Thyroid gland (tissue), 4 donors: ENCODE data around the gene PARVB.

Source experiments
- CTCF ChIP-seq, 6 experiments: fragments of 200-600 bp in 3 of 6; fragments of 450-650 bp in 3 of 6; sonication (generic) in 3 of 6; IDR thresholded peaks; one replicate each; pipeline ENCODE4 v1.5.1; 2016 to 2019; ENCODE audit warnings: antibody characterized with exemption in 6 of 6, mild to moderate bottlenecking in 2 of 6, inconsistent platforms in 1 of 6, moderate library complexity in 1 of 6
- POLR2A ChIP-seq, 2 donors: fragments of 450-650 bp; IDR thresholded peaks; one replicate each; pipeline ENCODE4 v1.6.1; 2017; ENCODE audit warnings: antibody characterized with exemption in 2 of 2, mild to moderate bottlenecking in 2 of 2, moderate library complexity in 1 of 2

GRCh38 chr22:44201665-44202064, 177.6 kb downstream of the PARVB start:
- no peak for TF ChIP-seq POLR2A (IDR thresholded peaks at IDR 0.05)
- TF ChIP-seq CTCF (IDR thresholded peaks at IDR 0.05), result no peak
